Stomach (tissue), 19 donors: ENCODE measurements around the gene KIF6. TPM values are rescaled to one million over a fixed set of nuclear protein-coding genes. Genes with fewer than 3 reads are reported as not detected.

ENCODE experiments used
- DNase-seq, 2 donors: peaks; one replicate each; pipeline versions ENCODE4 v3.0.0 to v3.0.0-alpha.2; 2013 to 2019
- H3K27ac ChIP-seq, 5 donors: fragments of 200-600 bp in 4 of 5; sonication (generic) in 4 of 5; one replicate each; pipeline ENCODE4 v1.5.1; 2013 to 2019; ENCODE audit warnings: mild to moderate bottlenecking in 1 of 5, moderate library complexity in 1 of 5
- H3K27me3 ChIP-seq, 3 donors: fragments of 200-600 bp; sonication (generic); one replicate each; pipeline ENCODE4 v1.5.1; 2017 to 2019; ENCODE audit warnings: mixed run types in 1 of 3
- H3K36me3 ChIP-seq, 4 donors: fragments of 200-600 bp; sonication (generic); 1 replicate in 3 of 4; 2 replicates in 1 of 4; pipeline ENCODE4 v1.5.1; 2016 to 2019
- H3K4me1 ChIP-seq, 4 donors: fragments of 200-600 bp; sonication (generic); one replicate each; pipeline ENCODE4 v1.5.1; 2016 to 2019
- H3K4me3 ChIP-seq, 4 donors: fragments of 200-600 bp; sonication (generic) in 3 of 4; one replicate each; pipeline ENCODE4 v1.5.1; 2016 to 2019; ENCODE audit warnings: mild to moderate bottlenecking in 1 of 4
- H3K9me3 ChIP-seq, 4 donors: fragments of 200-600 bp; sonication (generic); one replicate each; pipeline ENCODE4 v1.5.1; 2016 to 2019
- EP300 ChIP-seq: sonication (generic); formaldehyde crosslinking; IDR thresholded peaks from one replicate; pipeline ENCODE4 v1.6.1; 2017; ENCODE audit warnings: antibody characterized with exemption
- POLR2A ChIP-seq, 4 donors: fragments of 450-650 bp; IDR thresholded peaks; one replicate each; pipeline ENCODE4 v1.6.1; 2016; ENCODE audit warnings: antibody characterized with exemption in 4 of 4, control low read depth in 2 of 4, mild to moderate bottlenecking in 1 of 4, moderate library complexity in 1 of 4
- POLR2AphosphoS5 ChIP-seq, 3 donors: sonication (generic); formaldehyde crosslinking; IDR thresholded peaks; one replicate each; pipeline ENCODE4 v1.6.1; 2016; ENCODE audit warnings: antibody characterized with exemption in 3 of 3
- WGBS, 5 donors: extraction: QIAGEN DNeasy Blood & Tissue Kit in 3 of 5; methylation state at CpG; one replicate each; pipeline versions ENCODE4 v1.1.5 to v1.1.7; 2013 to 2018; 5-methylcytosine and 5-hydroxymethylcytosine counted together
- intact Hi-C: fragments of 100-400 bp; cut with DNase I; formaldehyde crosslinking; loops from one replicate; pipeline ENCODE4 v1.15.1; 2023; ENCODE audit warnings: low total_unique reads
- long read RNA-seq, 10 donors: transcript quantifications; one replicate each; lab custom pipeline, GENCODE V29; 2026
- polyA plus RNA-seq, 3 donors: library from polyadenylated mRNA; stranded (reverse); fragments of 200-250 nt; gene quantifications; one replicate each; pipeline ENCODE4 v1.2.3, GENCODE V29; 2013
- total RNA-seq, 5 donors: library from RNA; depleted of rRNA; stranded (reverse); fragments of >200 nt; gene quantifications; one replicate each; pipeline versions ENCODE4 v1.1.0 to v1.2.3, GENCODE V29; 2014 to 2016
- TF ChIP-seq, protein P1 (sequence below), 7 experiments: fragments of 450-650 bp in 4 of 7; fragments of 200-600 bp in 3 of 7; sonication (generic) in 3 of 7; IDR thresholded peaks; one replicate each; pipeline ENCODE4 v1.5.1; 2016 to 2019; ENCODE audit warnings: antibody characterized with exemption in 7 of 7, control low read depth in 2 of 7, mild to moderate bottlenecking in 1 of 7
- donor health status: healthy with polysubstance abuse.
- donor health status: Bipolar disorder and iron deficiency.
- donor health status: healthy.

KIF6 gene, protein sequence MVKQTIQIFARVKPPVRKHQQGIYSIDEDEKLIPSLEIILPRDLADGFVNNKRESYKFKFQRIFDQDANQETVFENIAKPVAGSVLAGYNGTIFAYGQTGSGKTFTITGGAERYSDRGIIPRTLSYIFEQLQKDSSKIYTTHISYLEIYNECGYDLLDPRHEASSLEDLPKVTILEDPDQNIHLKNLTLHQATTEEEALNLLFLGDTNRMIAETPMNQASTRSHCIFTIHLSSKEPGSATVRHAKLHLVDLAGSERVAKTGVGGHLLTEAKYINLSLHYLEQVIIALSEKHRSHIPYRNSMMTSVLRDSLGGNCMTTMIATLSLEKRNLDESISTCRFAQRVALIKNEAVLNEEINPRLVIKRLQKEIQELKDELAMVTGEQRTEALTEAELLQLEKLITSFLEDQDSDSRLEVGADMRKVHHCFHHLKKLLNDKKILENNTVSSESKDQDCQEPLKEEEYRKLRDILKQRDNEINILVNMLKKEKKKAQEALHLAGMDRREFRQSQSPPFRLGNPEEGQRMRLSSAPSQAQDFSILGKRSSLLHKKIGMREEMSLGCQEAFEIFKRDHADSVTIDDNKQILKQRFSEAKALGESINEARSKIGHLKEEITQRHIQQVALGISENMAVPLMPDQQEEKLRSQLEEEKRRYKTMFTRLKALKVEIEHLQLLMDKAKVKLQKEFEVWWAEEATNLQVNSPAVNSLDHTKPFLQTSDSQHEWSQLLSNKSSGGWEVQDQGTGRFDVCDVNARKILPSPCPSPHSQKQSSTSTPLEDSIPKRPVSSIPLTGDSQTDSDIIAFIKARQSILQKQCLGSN
- 1 to 10 TPM in 2 of 5 donors, under 1 TPM in 1, not detected in 2; 0.37 to 9.8 (median 1.4) TPM for total RNA-seq
- under 1 TPM in 2 of 3 donors, not detected in 1; 0.25 to 0.37 TPM for polyA plus RNA-seq
- long read RNA-seq, donor 1 = 0 reads
- long read RNA-seq, donor 2 = 0 reads
- long read RNA-seq, donor 3 = 0 reads
- long read RNA-seq, donor 4 = 0 reads
- long read RNA-seq, donor 5 = 0 reads
- long read RNA-seq, donor 6 = 0 reads
- long read RNA-seq, donor 7 = 0 reads
- long read RNA-seq, donor 8 = 0 reads
- long read RNA-seq, donor 9 = 0 reads
- long read RNA-seq, donor 10 = 0 reads

DNA sequence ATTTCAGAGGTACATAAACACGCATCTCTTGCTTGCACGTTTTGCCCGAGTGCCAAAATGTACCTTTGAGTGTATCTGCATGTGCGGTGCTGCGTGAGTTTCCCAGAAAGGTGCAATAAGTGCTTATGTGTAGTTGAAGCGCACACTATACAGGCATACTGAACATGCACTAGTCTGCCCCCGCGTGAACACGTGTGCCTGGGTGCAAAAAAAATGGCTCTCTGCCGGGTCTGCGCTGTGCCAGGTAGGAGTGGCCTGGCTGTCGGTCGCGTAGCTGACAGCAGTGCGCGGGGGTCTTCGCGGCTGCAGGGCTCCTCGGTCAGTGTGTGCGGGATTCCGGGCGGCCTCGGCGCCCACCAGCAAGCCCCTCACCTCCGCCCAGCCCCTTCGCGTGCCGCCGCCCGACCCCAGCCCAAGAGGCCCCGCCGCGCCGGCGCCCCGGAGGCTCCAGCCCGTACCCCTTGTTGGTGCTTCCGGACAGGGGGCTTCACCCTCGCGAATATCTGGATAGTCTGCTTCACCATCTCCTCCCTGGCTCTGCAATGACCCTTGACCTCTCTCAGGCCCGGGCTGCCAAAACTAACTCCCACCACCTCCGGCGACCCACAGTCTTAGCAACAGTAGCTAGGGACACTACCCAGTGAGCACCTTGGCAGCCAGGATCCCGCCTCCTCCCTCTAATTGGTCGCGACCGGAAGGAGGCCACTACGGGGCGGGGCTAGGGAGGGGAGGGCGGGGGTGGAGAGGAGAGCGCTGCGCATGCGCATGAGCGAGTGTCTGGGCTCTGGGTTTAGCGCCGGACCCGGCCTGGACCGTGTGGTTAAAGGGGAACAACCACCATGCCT is at the start of gene KIF6:
Gene KIF6 (minus strand): TSS at position 622 of the 845 bp plus-strand sequence. CDS start 98 bp downstream, at position 524.
- intact Hi-C loops = no loop called here
- 2 to 6% (median 2%) methylated on average over 40 to 58 of the region's 58 CpGs for whole genome bisulfite sequencing, 5 donors
- Histone ChIP-seq H3K9me3 (no peaks in the 10 kb centered on the region), H3K4me1 (peaks cover 0 to 15% (median 10%) of the 10 kb centered on the region in 4 donors), H3K27me3 (no peaks in the 10 kb centered on the region), H3K27ac (peak within 1 kb of the TSS; percentile 47 to 80 (median 62)), H3K36me3 (no peaks in the 10 kb centered on the region), H3K4me3 (peak within 1 kb of the TSS; percentile 76 to 97 (median 90))
- peak; percentile 94 to 97 for DNase-seq
- TF ChIP-seq EP300 (no peak), POLR2AphosphoS5 (IDR thresholded peaks at IDR 0.05) (peak in 1 of 3 donors; percentile 12)

DNA sequence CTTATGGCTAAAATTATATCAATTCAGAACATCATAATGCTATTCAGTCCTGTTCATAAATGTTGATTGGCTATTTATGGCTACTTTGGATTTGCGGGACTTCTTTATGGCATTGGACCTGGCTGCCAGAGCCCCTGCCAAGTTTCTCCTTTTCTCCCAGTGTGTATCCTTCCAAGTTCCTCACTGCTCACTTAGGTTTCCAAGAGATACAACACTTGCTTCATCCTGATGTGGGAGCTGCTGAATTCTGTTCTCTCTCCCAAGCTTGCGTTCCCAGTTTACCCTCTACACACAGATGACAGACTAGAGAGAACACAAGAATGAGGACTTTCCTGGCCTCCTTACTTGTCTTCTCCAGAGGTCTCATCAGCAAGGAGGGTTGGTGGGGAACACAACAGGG is 48.6 kb upstream of the KIF6 start:
- intact Hi-C loops = no loop called here
- Histone ChIP-seq H3K4me3 (no peak overlapping the region), H3K9me3 (no peaks in the 10 kb centered on the region), H3K36me3 (no peaks in the 10 kb centered on the region), H3K27me3 (no peaks in the 10 kb centered on the region), H3K4me1 (peaks cover 0 to 23% (median 6%) of the 10 kb centered on the region in 4 donors), H3K27ac (peak overlapping the region in 1 of 5 donors; percentile 66)
- DNase-seq = no peak
- TF ChIP-seq POLR2AphosphoS5 (IDR thresholded peaks at IDR 0.05) (no peak), EP300 (no peak), POLR2A (IDR thresholded peaks at IDR 0.05) (no peak)
- TF ChIP-seq, protein P1, sequence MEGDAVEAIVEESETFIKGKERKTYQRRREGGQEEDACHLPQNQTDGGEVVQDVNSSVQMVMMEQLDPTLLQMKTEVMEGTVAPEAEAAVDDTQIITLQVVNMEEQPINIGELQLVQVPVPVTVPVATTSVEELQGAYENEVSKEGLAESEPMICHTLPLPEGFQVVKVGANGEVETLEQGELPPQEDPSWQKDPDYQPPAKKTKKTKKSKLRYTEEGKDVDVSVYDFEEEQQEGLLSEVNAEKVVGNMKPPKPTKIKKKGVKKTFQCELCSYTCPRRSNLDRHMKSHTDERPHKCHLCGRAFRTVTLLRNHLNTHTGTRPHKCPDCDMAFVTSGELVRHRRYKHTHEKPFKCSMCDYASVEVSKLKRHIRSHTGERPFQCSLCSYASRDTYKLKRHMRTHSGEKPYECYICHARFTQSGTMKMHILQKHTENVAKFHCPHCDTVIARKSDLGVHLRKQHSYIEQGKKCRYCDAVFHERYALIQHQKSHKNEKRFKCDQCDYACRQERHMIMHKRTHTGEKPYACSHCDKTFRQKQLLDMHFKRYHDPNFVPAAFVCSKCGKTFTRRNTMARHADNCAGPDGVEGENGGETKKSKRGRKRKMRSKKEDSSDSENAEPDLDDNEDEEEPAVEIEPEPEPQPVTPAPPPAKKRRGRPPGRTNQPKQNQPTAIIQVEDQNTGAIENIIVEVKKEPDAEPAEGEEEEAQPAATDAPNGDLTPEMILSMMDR (IDR thresholded peaks at IDR 0.05) = no peak
- WGBS, 5 donors = 84 to 95% (median 87%) methylated on average over 2 of the region's 2 CpGs

DNA sequence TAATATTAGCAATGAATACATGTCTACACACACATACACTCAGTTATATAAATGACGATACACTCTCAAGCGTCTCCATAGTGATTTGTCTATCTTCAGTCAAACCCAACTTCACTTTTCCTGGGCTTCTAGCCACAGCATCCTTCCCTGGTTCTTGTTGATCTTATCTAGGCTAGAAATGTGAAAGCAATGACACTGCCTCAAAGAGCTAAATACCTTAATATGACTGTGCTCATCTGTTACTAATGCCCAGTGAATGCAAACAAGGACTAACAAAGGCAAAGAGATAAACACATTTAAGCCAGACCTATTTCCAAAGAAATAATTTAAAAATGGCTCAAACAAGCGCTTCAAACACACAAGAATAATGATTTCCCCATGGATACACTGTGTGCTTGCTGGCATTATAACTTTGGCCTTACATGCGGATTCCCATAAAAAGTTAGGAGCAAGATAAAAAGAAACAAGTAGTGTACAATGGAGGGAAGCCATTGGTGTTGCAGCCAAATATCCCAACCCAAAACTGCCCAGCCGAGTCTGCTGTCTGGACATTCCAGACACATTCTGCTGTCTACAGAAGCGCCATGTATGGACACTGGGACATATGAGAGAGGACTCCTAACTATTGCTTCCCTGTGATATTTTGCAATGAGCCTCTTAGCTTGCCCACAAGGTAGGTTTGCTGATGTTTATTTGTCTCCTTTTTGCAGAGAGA is 47.5 kb upstream of the KIF6 start:
- H3K9me3 ChIP-seq = no peaks in the 10 kb centered on the region
- H3K36me3 ChIP-seq = no peaks in the 10 kb centered on the region
- intact Hi-C loops = no loop called here
- no peaks in the 10 kb centered on the region for H3K27me3 ChIP-seq
- TF ChIP-seq EP300 (no peak), POLR2A (IDR thresholded peaks at IDR 0.05) (no peak), POLR2AphosphoS5 (IDR thresholded peaks at IDR 0.05) (peak; percentile 18 to 73 (median 47))
- TF ChIP-seq, protein P1 (IDR thresholded peaks at IDR 0.05) = no peak
- DNase-seq = no peak
- H3K4me1 ChIP-seq = peaks cover 0 to 13% (median 6%) of the 10 kb centered on the region in 4 donors
- H3K27ac ChIP-seq = peak overlapping the region in 2 of 5 donors; percentile 39 to 66
- 64 to 78% (median 74%) methylated on average over 6 of the region's 6 CpGs for WGBS, 5 donors
- H3K4me3 ChIP-seq = no peak overlapping the region

DNA sequence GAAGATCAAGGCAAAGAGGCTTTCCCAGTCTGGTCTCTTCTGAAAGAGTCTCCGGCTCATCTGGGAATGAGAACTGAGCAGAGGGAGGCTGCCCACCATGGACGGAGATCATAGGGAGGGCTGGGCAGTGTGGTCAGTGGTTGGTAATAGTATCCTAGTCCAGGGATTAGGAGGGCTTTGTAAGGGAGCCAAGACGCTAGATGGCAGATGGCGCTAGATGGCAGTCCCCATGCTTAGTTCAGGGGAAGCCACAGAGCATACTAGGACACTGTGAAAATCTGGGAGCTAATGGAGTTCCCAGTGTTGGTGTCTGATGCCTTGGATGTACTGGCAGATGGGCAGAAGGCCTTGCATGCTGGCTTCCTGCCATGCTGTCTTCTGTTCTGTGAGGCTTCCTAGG is 45.2 kb upstream of the KIF6 start:
- Histone ChIP-seq H3K27ac (no peak overlapping the region), H3K9me3 (no peaks in the 10 kb centered on the region), H3K4me1 (no peaks in the 10 kb centered on the region), H3K4me3 (no peak overlapping the region), H3K27me3 (no peaks in the 10 kb centered on the region), H3K36me3 (no peaks in the 10 kb centered on the region)
- intact Hi-C loops = no loop called here
- DNase-seq = no peak
- 75 to 84% (median 81%) methylated on average over 4 of the region's 4 CpGs for WGBS, 5 donors
- TF ChIP-seq, protein P1 (IDR thresholded peaks at IDR 0.05) = no peak
- no peak for TF ChIP-seq EP300
- no peak for TF ChIP-seq POLR2AphosphoS5 (IDR thresholded peaks at IDR 0.05)
- no peak for TF ChIP-seq POLR2A (IDR thresholded peaks at IDR 0.05)
